HG02981 (cell line): ENCODE measurements around the gene FAM50A.
"Not testable (repeated sequence)": the region's sequence is repeated elsewhere in the genome, so short reads cannot be mapped to it uniquely, and the experiment has no call there.

Source experiments
- ATAC-seq: cut with Tn5 transposase; IDR thresholded peaks from one replicate; pipeline ENCODE4 v1.9.1; 2021; ENCODE audit warnings: mild to moderate bottlenecking, moderate library complexity; ENCODE audit not compliant: unreplicated experiment

The FAM50A gene

GRCh38 chrX:154443992-154444754, at the start of gene FAM50A:
TSS of gene FAM50A (plus strand) at chrX:154444141. CDS start at chrX:154444236, 95 bp downstream.
- ATAC-seq, result peak; percentile 87

GRCh38 chrX:154396363-154396762, 47.6 kb upstream of the FAM50A start:
- not testable (repeated sequence) for ATAC-seq

DNA sequence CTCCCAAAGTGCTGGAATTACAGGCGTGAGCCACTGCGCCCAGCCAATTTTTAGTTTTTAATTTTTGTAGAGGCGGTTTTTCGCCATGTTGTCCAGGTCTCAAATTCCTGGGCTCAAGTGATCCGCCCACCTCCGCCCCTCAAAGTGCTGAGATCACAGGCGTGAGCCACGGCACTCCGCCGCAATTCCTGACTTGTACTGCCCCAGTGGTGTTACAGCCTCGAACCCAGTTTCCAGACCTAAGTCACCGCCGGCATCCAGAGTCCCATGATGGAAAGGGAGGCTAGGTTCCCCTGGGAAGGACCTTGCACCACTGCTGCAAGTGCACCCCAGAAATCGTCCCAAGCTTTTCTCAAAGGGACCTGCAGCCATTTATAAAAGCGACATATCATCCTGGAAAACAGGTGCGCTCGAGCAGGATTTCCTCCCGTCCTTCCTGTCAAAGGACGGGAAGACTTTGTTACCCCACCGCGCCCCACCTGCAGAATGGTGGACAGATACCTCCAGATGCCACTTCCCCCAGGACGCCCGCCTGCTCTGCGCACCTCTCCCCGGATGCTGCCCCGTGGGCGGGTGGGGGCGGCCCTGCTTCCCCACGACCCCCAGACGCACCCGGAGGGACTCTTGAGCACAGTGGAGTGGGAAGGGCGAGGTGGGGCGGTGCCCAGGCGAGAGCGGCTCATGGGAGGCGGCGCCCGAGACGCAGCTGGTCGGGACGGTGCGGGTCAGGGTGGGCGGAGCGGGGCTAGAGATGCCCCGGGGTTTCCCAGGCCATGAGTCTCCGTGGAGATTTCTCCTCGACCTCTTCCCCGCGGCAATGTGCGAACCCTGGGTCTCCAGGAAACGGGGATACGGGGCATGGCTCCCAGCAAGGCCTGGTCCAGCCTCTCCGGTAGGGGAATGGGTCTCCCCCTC, 46.7 kb upstream of the FAM50A start:
- ATAC-seq, result peak; percentile 54

- peak; percentile 77 for ATAC-seq
Observed at GRCh38 chrX:154397888-154398667, 45.9 kb upstream of the FAM50A start, which contains the start of gene RPL10. TSS of gene RPL10 (plus strand) at chrX:154398377. CDS start at chrX:154398520, 143 bp downstream.

DNA sequence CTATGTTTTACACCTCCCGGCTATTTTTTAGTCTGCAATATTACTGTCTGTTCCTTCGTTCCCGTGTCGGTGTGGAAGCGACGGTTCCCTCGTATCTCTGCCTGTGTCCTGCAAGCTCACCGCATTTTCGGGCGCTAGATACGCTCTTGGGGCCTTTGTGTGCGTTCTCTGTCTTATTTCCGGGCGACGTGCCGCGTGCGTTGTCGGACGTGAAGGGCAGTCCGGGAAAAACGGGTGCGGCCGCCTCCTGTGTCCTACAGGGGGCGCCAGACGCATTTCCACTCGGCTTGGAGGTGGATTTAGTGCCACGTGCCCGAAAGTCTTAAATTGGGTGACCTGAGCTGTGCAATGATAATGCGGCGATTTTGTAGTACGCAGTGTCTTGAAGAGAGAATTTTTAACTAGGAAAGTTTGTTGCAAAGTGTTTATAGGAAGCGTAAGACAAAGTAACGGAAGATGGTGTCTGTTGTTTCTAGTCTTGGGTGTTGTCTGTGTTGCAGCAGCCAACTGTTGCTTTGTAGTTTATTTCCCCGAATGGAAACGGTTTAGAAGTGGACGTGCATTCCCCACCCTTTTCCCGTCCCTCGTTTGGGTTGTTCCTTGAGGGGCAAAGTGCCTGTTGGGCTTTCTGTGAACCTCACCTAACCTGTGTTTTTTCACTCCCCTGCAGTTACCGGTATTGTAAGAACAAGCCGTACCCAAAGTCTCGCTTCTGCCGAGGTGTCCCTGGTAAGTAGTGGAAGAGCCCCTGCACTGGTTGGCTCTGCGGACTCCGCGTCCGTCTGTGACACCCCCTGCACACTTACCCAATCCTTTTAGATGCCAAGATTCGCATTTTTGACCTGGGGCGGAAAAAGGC, 45.0 kb upstream of the FAM50A start:
- peak; percentile 31 for ATAC-seq

- ATAC-seq, result no peak
Observed at GRCh38 chrX:154399527-154400368, 44.2 kb upstream of the FAM50A start.

- ATAC-seq, result not testable (repeated sequence)
Observed at GRCh38 chrX:154400369-154400817, 43.5 kb upstream of the FAM50A start.

DNA sequence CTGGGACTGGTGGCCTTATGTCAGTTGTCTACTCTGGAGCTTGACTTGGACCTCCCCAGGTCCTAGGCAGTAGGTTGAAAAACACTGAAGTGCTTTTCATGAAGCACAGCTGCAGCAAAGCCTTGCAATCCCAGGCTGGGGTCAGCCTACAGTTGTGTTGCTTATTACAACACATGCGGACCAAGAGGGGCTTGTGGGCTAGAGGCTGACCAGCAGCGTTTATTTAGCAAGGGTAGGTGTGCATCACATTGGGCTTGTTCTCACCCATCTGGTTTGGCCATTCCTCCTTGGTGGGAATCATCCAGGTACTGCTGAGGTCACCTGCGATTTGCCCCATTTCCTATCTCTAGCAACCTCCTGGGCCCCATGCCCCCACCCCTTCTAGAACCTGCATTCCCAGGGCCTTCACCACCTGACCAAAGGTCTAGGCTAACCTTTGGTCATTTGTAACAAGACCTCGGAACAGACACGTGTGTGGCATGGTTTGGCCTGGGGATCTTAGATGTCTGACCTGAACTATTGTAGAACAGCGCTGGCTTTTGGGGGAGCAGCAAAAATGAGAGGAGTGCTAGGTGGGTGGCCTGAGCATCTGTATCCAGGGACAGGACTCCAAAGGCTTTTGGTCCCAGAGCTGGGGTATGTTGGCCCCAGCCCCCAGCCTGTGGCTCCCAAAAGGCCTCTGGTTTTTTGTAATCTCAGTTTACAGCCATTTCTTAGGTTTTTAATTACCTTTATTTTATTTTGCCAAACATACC, 42.7 kb upstream of the FAM50A start:
- no peak for ATAC-seq

- no peak for ATAC-seq
Observed at GRCh38 chrX:154401918-154402621, 41.9 kb upstream of the FAM50A start.

DNA sequence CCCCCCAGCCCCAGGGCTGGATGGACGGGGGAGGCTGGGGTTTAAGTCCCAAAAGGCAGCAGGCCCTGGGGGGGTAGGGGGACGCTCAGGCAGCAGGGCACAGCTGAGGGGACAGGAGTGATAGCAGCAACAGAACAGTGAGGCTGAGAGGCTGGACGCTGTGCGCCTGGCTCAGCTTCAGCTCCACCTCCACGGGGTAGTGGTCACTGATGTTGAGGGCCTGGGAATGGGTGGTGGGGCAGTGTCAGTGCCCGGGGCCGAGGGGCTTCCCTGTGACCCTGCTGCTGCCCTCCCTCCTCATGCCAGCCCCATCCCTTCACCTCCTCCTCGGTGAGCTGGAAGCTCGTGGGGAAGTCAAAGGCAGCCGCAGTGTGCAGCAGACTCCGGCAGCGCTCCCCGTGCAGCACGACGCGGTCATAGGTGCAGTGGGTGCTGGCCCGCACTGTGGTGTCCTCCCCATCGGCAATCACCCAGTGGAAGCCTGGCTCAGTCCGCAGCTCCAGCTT, 41.3 kb upstream of the FAM50A start:
- no peak for ATAC-seq

DNA sequence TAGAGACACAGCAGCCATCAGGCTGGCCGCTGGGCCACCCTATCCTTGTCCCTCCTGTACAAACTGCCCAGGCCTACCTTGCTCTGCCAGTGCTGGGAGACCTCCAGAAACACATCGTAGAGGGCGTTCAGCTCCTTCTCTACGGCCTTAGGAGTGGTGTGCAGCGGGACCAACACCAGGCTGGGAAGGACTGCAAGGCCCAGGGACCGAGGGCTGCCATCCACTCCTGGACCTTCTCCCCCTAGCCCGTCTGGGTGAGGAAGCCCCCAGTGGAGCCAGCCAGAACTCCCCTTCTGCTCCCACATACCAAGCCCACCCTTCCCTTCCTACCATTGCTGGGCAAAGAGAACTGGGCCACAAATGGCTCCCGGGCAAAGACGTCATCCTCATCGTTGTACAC, 40.7 kb upstream of the FAM50A start:
- ATAC-seq, result no peak

GRCh38 chrX:154403858-154404257, 40.1 kb upstream of the FAM50A start:
- ATAC-seq, result no peak

DNA sequence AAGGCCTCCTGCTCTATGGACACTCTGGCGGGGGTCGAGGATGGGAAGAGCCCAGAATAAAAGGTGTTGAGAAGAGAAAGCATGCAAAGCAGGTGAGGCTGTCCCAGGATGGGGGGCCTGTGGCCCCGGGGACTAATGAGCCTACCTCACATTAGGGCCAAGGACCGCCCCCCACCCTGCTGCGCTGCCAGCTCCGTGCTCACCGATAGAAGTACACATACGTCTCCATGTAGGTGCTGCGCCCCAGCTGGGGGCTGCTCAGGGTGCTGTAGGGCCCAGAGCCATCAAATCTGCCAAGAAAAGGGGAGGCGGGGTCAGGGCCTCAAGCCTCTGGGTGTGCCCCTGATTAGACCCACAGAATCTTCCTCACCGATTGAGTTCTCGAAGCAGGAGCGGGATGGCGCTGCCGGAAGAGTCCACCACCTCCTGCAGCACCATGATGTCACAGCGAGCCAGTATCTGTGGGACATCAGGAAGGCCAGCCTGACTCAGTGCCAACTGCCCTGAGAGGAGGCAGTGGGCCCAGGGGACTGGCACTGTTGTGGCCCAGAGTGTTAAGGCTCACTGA, 39.2 kb upstream of the FAM50A start:
- ATAC-seq, result no peak

- ATAC-seq, result peak; percentile 14
Observed at GRCh38 chrX:154408659-154409221, 35.2 kb upstream of the FAM50A start.

DNA sequence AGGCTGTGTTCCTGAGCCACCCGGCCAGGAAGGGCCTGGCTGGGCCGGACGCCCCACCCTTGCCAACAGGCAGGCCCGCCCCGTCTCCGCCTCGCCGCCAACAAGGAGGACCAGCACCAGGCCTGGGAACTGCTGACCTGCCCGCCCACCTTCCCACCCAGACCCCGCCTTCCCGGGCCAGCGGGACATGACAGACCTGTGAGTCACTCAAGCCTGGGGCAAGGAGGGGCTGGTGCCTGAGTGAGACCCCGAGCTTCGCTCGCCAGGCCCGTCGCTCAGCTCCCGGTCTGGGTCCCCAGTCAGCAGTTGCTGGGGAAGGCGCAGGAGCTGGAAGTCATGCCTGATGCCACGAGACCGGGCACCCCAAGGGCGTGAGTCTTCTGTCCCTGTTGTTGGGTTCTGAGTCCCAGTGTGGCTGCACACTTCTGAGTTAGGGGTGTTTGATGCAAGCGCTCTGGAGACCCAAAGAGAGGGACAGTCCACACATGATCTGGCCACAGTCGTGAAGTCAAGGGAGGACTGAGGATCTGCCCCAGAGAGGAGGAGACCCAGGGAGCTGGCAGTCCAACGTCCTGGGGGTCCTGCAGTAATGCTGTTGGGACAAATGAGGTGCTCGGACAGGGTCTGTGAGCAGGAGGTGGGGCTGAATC, 34.6 kb upstream of the FAM50A start, which contains the start of gene DNASE1L1:
Gene DNASE1L1 (minus strand): TSS at position 33 of the 650 bp plus-strand sequence. CDS start 3,686 bp downstream, outside the sequence.
- peak; percentile 46 for ATAC-seq

GRCh38 chrX:154411981-154412340, 32.0 kb upstream of the FAM50A start:
- ATAC-seq, result no peak
